GM23248 (cell line): ENCODE data around the gene MALAT1.

ENCODE experiments used
- EZH2 ChIP-seq: fragments of 200-600 bp; sonication (generic); IDR thresholded peaks from 2 replicates; pipeline ENCODE4 v1.6.1; 2018; ENCODE audit warnings: antibody characterized with exemption, mild to moderate bottlenecking; ENCODE audit not compliant: insufficient read depth, poor library complexity, severe bottlenecking
- EZH2phosphoT487 ChIP-seq: fragments of 200-600 bp; sonication (generic); IDR thresholded peaks from 2 replicates; pipeline ENCODE4 v1.6.1; 2018; ENCODE audit warnings: antibody characterized with exemption, moderate library complexity, mild to moderate bottlenecking, low read depth; ENCODE audit not compliant: insufficient read depth

DNA sequence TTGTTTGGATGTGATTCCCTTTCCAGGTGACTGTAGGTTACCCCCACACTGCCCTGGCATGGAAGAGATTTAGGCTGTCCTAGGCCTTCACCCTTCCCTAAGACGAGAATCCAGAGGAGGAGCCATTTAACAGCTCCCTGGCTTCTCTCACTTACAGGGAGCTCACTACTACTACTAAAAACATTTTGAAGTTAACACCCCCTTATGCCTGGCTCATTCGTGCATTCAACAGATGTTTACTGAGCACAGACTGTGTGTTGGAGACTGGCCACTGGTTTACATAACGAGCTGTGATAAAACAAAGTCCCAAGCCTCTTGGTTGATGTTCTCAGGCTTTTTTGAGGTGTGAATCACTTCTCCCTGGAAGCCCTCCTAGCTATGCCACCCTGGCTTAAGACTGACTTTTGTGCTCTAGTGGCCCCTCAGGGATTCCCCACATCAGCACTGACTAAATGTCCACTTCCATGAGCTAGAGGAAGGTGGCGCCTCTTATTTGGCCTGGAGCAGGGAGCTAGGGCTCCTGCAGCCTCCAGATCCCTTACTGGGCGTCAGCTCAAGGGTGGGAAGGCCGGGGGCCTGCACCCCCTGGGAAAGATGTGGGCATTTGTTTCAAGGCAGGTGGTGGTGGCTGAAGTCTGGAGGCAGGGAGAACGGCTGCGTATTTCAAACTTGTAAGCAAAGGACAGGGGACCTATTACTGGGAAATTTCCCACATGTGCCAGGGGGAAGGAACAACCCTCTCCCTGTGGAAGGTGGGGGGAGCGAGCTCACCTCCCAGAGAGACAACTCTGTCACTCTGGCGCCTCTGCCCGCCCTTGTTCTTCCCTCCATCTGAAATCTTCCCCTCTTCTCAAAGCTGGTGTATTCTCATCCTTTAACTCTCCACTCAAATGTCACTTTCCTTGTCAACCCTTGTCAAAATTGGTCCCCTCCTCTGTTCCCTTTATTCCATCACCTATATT lies 19.4 kb upstream of the MALAT1 start:
- TF ChIP-seq EZH2 = no peak
- no peak for TF ChIP-seq EZH2phosphoT487
